DMS114 treated with DMSO at 0.1 percent for 48 hours (cell line): Measurements from ENCODE around the gene NUP210L.
A peak's percentile ranks its signal among the peaks of the same experiment; 100 is the strongest.

Experiments
- DNase-seq: peaks from one replicate; lab custom pipeline; 2025; ENCODE audit not compliant: unreplicated experiment; lab: John Stamatoyannopoulos, UW

Gene NUP210L

GRCh38 chr1:153968000-153968363, 186.9 kb downstream of the NUP210L start:
- DNase-seq: no peak

DNA sequence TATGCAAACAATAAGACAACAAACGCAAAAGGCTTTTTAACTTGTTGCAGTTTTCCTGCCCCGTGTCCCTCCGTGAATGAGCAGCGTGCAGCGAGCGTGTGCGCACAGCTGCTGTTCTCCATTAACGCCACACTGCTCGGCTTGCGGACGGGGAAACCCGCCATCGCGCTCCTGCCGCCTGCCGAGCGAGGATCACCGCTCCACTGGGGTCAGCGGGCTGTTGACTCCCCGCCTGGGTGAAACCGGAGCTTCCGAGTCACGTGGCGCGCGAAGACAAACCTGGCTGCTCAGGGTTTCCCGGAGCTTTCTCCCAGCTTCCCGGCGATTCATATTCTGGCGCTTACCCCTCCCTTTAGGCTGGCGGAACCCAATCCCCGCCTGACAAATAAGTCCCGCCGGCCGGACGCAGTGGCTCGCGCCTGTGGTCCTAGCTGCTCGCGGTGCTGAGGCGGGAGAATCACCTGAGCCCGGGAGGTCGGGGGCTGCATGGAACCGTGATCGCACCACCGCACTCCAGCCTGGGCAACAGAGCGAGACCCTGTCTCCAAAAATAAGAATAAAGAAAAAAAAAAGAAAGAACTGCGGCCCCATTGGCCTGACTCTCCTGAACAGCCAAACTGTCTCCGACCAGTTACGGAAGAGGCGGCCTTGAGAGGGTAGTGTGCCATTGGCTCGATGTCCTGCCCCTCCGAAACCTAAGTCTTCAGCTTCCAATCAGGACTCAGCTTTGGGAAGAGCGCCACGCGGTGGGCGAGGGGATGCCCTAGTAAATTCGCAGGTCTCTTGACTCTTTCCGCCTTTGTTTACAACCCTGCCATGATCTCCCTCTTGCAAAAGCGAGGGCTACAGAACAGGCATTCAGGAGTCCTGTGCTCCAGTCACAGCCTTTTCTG, 187.5 kb downstream of the NUP210L start, which contains the start of gene CREB3L4:
TSS of gene CREB3L4 (plus strand) at position 796 of the 893 bp plus-strand sequence. CDS start 624 bp downstream, outside the sequence.
- DNase-seq: peak; percentile 99

DNA sequence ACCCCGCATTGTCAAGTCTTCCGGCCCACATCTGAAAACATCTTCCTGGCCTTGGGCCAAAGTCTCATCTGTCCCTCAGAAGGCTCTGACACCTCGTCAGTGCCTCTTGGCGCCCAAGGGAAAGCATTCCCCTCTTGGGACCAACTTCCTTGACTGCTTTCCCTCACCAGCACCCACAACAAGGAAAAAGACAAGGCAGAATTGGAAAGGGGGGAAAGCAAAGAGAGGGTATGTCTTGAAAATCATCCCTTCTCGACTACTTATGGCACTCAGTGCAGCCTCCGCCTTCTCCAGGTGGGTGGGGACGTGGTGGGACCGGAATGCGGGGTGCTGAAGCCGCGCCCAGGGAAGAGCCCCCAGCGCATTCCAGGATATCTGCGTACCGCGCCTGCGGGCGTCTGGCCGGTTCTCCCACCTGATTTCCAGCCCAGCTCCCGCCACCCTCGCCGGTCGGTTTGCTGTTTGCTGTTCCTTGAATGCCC, 191.0 kb downstream of the NUP210L start:
- DNase-seq: no peak

DNA sequence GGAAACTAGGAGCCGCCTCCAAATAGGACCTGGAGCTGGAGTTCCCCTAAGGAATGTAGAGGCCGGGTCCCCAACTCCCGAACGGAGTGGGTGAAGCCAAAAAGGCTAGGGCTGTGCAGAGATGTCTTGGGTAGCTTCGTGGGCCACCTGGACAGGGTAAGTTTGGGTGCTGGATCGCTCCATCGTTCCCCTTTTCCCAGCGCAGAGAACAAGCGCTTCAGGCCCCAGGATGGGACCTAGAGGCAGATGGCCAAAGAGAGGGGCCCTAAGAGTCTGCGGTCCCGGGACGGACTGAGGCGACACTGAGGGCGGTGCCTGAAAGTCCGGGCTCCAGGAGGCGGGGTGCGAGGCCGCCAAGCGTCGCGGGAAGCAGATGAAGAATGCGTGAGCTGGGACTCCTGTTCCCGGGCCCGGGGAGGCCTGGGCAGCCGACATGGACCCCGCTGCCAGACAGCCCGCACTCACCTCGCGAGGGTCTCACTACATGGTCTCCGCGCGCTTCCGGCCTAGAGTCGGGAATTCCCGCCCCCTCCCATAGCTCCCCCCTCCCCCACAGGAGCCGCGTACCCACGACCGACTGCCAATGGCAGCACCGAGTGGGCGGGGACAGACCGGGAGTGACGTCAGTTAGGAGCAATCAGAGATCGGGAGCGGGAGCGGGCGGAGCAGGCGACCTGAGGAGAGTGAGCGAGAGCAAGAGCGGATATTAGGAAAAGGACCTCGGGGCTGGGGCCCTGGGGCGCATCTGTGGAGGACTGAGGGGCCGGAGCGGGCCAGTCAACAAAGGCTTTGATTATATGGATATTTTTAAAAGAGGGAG, 191.6 kb downstream of the NUP210L start, which contains the start of gene SLC39A1:
TSS of gene SLC39A1 (minus strand) at position 508 of the 820 bp plus-strand sequence. CDS start 822 bp downstream, outside the sequence.
- DNase-seq: peak; percentile 99

DNA sequence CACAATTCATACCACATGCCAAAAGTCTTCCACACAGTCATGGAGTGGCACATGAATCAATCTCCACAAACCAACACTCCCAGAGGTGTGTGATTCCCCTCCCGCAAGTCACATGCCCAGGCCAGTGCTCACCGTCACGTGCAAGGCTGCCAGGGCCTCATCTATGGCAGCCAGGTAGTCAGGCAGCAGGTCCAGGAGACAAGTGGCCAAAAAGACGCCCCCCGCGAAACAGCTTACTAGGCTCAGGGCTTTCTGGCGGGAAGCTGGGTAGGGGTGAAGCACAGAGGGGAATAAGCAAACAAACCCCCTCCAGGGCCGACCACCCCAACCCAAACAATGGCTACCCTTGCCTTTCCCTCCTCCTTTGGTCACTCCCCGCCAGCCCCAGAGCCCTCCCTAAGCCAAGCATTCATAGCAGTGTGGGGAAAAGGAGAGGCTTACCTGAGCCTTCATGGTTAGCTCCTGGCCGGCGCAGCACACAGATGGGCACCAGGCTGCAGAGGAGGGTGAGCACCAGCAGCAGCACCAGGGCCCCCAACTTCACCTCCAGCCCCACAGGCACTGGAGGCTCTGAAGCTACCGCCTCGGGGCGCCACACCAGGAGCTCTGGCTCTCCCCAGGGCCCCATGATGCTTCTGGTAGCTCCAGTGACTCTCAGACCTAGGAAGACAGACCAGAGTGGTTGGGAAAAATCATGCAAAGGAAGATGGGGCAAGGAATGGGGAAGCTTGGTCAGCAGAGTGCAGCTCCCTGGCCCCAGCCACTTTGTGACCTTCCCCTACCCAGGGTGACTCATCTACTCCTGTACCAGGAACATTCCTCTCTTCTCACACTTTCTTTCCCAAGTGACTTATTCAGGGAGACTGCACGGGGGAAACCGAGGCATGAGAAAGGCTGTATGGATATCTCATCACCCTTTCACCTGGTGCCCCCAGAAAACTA, 192.5 kb downstream of the NUP210L start:
- no peak for DNase-seq

DNA sequence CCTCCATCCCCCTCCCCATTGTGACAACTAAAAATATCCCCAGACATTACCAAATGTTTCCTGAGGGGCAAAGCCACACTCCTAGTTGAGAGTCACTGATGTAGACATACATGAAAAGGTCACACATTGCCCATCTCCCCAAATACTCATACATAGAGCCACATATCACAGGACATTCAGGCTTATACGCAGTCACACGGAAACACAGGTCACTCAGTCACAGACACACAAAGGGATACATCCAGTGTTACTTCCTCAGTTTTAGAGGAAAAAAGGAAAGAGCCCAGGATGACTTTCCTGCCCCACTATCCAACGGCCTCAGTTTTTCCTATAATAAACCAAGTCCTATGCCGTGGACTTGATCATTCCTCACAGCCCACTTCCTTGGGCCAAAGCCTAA, 193.5 kb downstream of the NUP210L start:
- no peak for DNase-seq

DNA sequence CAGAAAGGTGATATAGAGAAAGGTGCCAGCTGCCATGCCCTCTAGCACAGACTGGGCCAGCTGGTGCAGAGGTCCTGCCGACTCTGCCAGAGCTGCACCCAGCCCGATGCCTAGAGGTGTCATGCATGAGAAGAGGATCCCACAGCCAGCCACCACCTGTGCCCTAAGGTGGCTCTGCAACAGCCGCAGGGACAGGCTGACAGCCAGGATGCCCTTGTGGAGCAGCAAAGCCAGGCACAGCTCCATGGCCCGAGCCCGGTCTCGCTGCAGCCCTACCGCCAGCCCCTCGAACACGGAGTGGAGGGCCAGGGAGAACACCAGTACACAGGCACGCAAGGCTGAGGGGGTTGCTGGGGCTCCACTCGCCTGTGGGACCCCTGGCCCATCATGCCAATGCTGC, 194.7 kb downstream of the NUP210L start:
- no peak for DNase-seq

DNA sequence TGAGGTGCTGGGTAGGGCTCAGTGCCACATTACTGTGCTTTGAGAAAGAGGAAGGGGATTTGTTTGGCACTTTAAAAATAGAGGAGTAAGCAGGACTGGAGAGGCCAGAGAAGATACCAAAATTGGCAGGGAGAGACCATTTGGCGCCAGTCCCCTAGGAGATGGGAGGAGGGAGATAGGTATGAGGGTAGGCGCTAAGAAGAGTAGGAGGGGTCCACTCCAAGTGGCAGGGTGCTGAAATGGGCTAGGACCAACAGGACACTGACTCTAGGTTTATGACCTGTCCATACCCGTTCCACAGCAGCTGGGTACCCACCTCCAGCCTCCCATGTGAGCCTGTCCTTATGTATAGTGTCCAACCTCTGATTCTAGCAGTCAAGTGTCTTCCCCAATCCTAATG, 195.4 kb downstream of the NUP210L start:
- DNase-seq: no peak

DNA sequence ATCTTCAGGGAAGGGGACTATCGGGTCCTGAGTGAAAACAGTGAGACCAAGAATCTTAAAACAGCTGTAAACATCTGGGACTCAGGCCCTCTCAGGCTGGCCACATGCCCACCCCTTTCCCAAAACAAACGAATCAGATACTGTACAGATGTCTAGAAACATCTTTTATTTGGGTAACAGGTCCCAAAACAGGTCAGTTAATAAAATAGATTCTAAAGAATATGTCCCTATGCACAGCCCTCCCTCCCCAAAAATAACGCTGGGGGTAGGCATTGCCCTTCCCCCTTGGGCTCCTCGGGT, 196.0 kb downstream of the NUP210L start:
- DNase-seq: no peak

DNA sequence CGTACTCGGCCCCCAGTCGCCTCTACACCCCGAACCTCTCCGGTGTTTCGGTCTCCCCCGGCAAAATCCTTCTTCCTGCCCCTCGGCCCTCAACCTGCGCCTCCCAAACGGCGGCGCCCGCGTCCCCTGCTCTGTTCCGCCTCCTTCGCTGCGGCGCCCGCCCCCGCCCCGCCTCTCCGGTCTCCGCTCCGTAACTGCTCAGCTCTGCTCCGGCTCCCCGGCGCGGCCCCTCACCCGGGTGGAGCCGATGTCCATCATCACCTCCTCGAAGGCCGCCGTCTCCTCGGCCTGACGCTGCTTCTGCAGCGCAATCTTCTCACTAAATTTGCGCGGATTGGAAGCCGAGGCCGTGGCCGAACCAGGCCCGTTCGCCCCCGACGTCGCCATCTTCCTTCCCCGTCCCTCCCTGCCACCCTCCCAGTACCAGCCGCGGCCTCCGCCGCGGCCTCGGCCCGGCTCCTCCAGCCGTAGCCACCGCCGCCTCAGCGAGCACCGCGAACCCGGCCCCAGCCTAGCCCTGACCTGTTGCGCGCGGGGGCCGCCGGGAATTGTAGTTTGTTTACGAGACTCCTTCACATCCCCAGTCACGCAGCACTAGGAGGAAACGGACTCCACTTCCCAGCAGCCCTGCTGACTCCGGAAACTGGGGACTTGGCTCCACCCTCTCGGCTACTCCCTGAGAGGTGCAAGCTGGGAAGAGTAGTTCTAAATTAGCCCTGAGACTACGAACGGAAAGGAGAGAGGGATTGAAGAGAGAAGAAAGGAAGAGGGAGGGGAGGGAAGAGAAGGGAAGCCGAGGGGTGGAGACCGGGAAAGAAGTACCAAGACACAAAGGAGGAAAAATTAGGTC, 196.5 kb downstream of the NUP210L start, which contains the start of gene CRTC2:
TSS of gene CRTC2 (minus strand) at position 502 of the 850 bp plus-strand sequence. CDS start at position 387, 115 bp downstream.
- DNase-seq: peak; percentile 100

GRCh38 chr1:153957744-153958110, 197.1 kb downstream of the NUP210L start:
- no peak for DNase-seq

DNA sequence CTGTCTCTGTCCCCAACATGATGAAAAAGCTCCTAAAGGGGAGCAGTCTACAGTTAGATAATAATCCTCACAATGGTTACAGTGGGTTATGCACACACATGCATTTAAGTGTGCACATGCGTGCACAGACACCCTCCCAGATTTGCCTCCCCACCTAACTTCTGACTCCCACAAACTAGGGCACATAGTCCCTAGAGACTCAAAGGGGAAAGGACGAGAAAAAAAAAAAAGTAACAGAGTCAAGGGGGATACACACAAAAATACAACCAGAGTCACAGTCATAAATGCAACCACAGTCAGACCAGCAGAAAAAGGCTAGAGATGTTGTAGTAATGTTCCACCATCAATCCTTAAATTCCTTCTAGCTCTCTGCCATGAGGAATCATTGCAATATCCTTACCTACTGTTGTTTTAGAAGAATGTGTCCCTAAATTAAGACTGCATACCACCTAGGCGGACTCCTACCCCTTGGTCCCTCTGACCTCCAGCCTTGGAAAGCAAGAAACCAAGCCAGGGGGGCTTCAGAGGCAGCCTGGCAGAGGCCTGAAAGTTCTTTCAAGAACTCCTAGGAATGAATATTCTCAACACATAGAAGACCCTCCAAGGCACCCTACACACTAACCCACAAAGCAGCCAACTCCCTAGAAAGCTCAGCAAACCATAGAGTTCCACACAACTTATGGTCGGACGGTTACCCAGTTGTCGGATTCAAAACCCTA, 197.7 kb downstream of the NUP210L start:
- DNase-seq: no peak

- no peak for DNase-seq
These were observed 200.0 kb downstream of the NUP210L start for GRCh38 chr1:153954826-153955225.

DNA sequence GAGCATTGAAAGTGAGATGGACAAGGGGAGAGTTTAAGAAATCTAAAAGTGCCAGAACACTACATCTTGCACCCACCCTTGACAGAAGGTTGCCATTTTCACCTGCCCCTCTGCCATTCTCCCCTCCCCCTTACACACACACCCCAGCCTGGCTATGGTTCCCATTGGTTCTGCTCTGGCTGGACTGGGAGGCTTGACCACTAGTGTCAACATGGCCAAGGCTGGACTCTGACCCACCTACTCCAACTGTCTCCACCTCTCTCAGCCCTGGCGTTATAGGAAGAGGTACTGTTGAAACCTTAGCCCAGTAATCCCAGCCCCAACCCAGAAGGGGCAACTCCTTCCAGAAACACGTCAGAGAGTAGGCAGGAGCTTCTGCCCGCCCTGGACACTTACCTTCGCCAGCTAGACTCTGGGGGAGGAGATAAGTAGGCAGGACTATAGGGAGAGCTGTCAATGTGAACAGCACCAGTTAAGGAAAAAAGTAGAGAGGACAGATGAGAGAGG, 201.0 kb downstream of the NUP210L start:
- no peak for DNase-seq

- no peak for DNase-seq
These were observed 203.1 kb downstream of the NUP210L start for GRCh38 chr1:153951801-153952200.

- no peak for DNase-seq
These were observed 203.7 kb downstream of the NUP210L start for GRCh38 chr1:153951183-153951582.

- DNase-seq: peak; percentile 81
These were observed 208.1 kb downstream of the NUP210L start, which contains the start of gene DENND4B for GRCh38 chr1:153946622-153947241. Gene DENND4B (minus strand): TSS chr1:153946718. CDS start chr1:153944374, 2,344 bp downstream.
